RWPE1 (cell line): ENCODE data around the gene PCBP3.
A peak's percentile ranks its signal among the peaks of the same experiment; 100 is the strongest.

ENCODE experiments used
- CTCF ChIA-PET: fragments of 350-600 bp; sonication (Branson Sonifier 250); formaldehyde crosslinking; extraction: SDS; loops from one replicate; lab custom pipeline; 2021; lab: Yijun Ruan, JAX
- POLR2A ChIA-PET: fragments of 400-600 bp; formaldehyde crosslinking; extraction: SDS; loops from one replicate; lab custom pipeline; 2020; ENCODE audit warnings: antibody characterized with exemption; ENCODE audit not compliant: low non-redundant PET; lab: Yijun Ruan, JAX
- DNase-seq: peaks from one replicate; pipeline ENCODE4 v3.0.0; 2012; ENCODE audit warnings: low spot score
- H3K27ac ChIP-seq: fragments of 450-650 bp; 2 replicates; pipeline ENCODE4 v1.5.1; 2017
- CTCF ChIP-seq: fragments of 450-650 bp; conservative IDR thresholded peaks from 2 replicates; pipeline ENCODE4 v1.5.1; 2017; ENCODE audit warnings: low read depth, mild to moderate bottlenecking

The PCBP3 gene

GRCh38 chr21:45870851-45871615 lies 227.5 kb downstream of the PCBP3 start:
- CTCF ChIA-PET: no interaction called here
- TF ChIP-seq CTCF: no peak
- POLR2A ChIA-PET: no interaction called here
- no peak for DNase-seq
- H3K27ac ChIP-seq: no peak overlapping the region

- TF ChIP-seq CTCF: no peak
- ChIA-PET CTCF (no interaction called here), POLR2A (no interaction called here)
- DNase-seq: no peak
- H3K27ac ChIP-seq: no peak overlapping the region
Measured at GRCh38 chr21:45871616-45872236, 228.2 kb downstream of the PCBP3 start.

- CTCF ChIA-PET: no interaction called here
- H3K27ac ChIP-seq: 0 out of 2 replicates have a peak overlapping the region, but pooled peaks have one; percentile 92
- no peak for DNase-seq
- no peak for TF ChIP-seq CTCF
- POLR2A ChIA-PET: no interaction called here
Measured at GRCh38 chr21:45872471-45872870, 228.9 kb downstream of the PCBP3 start.

GRCh38 chr21:45872902-45873301 lies 229.4 kb downstream of the PCBP3 start:
- POLR2A ChIA-PET: no interaction called here
- CTCF ChIA-PET: no interaction called here

GRCh38 chr21:45873418-45873817 lies 229.9 kb downstream of the PCBP3 start:
- DNase-seq: no peak
- TF ChIP-seq CTCF: no peak
- POLR2A ChIA-PET: no interaction called here
- CTCF ChIA-PET: no interaction called here
- peak overlapping the region; percentile 92 for H3K27ac ChIP-seq

More at GRCh38 chr21:45872902-45873301, 229.4 kb downstream of the PCBP3 start:
- peak overlapping the region; percentile 92 for H3K27ac ChIP-seq
- no peak for DNase-seq
- no peak for TF ChIP-seq CTCF

- peak overlapping the region; percentile 92 for H3K27ac ChIP-seq
- no peak for DNase-seq
- ChIA-PET CTCF (no interaction called here), POLR2A (no interaction called here)
- TF ChIP-seq CTCF: no peak
Measured at GRCh38 chr21:45873866-45874265, 230.3 kb downstream of the PCBP3 start.
